HL-60 (cell line): Measurements from ENCODE around the gene NOP16.

ENCODE experiments used
- GABPA ChIP-seq: IDR thresholded peaks from 2 replicates; pipeline ENCODE4 v1.6.1; 2012; ENCODE audit warnings: low read depth
- SPI1 ChIP-seq: IDR thresholded peaks from 2 replicates; pipeline ENCODE4 v1.6.1; 2012; ENCODE audit warnings: low read depth, mild to moderate bottlenecking, borderline replicate concordance
- TF ChIP-seq, protein P1 (sequence below): IDR thresholded peaks from one replicate; pipeline ENCODE4 v1.5.1; 2011; ENCODE audit warnings: low read length, control low read depth, inconsistent platforms; ENCODE audit not compliant: insufficient read depth

DNA sequence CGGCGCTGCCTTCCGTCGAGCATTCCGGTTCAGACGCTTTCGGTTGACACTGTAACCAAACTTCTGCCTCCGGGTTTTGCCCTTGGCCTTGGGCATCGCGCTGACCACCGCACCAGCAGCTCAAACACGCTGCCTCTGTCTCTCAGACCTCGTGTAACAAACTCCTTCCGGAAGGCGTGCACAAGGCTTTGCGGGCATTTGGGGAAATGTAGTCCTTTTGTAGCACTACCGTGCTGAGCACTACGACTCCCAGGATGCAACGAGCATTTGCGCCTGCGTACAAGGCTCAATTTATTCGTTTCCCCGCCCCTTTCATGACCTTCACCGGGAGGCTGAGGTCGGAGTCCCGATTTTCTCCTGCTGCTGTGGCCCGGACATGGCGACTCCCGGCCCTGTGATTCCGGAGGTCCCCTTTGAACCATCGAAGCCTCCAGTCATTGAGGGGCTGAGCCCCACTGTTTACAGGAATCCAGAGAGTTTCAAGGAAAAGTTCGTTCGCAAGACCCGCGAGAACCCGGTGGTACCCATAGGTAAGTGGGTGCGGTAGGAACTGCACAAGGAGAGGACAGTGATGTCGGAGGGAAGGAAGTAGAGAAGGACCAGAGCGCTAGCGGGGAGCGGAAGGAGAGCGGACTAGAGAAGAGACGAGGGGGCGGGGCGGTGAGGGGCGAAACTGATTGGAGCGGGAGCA, at the start of gene NOP16, which contains the start of gene HIGD2A:
- TF ChIP-seq, protein P1, sequence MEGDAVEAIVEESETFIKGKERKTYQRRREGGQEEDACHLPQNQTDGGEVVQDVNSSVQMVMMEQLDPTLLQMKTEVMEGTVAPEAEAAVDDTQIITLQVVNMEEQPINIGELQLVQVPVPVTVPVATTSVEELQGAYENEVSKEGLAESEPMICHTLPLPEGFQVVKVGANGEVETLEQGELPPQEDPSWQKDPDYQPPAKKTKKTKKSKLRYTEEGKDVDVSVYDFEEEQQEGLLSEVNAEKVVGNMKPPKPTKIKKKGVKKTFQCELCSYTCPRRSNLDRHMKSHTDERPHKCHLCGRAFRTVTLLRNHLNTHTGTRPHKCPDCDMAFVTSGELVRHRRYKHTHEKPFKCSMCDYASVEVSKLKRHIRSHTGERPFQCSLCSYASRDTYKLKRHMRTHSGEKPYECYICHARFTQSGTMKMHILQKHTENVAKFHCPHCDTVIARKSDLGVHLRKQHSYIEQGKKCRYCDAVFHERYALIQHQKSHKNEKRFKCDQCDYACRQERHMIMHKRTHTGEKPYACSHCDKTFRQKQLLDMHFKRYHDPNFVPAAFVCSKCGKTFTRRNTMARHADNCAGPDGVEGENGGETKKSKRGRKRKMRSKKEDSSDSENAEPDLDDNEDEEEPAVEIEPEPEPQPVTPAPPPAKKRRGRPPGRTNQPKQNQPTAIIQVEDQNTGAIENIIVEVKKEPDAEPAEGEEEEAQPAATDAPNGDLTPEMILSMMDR, result no peak
- TF ChIP-seq GABPA, result peak; percentile 98
- peak; percentile 48; the same call in 1 of the 2 replicates for TF ChIP-seq SPI1
